ENCODE measurements around the gene MSMB. TPM values are rescaled to one million over a fixed set of nuclear protein-coding genes. Genes with fewer than 3 reads are reported as not detected.
"Not testable (repeated sequence)": the region's sequence is repeated elsewhere in the genome, so short reads cannot be mapped to it uniquely, and the experiment has no call there.

The MSMB gene
- total RNA-seq, 1 experiment from 2014 or later: not detected

DNA sequence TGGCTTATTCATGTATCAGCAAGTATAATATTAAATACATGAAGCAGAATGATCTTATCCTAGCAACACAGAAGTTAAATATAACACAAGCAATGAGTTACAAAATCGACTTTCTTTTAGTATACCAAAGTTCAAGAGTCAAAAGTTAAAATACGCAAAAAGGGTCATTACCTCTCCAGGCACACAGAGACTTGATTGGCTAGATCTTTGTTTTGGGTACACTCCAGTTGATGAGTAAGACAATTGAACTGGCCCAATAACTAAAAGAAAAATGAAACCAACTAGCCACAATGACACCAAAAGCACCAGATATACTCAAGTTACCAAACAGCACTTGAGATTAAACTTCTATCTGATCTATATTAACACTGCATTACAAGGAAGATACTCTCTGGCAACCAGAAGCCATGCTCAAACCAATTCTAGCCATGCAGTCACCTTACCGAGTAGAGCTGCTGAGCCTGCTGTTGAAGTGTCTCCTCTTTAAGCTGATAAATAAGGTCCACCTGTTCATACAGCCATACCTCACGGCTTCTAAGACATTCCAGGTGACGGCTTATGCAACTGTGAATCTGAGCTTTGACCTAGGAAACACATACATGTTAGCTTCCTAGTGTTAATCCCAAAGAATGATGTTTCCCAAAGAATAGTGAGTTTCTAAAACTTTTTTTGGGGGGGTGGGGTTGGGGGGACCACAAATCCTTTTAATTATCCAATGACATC is 31.2 kb downstream of the MSMB start:
- no peak for DNase-seq (ENCODE audit: low spot score)

DNA sequence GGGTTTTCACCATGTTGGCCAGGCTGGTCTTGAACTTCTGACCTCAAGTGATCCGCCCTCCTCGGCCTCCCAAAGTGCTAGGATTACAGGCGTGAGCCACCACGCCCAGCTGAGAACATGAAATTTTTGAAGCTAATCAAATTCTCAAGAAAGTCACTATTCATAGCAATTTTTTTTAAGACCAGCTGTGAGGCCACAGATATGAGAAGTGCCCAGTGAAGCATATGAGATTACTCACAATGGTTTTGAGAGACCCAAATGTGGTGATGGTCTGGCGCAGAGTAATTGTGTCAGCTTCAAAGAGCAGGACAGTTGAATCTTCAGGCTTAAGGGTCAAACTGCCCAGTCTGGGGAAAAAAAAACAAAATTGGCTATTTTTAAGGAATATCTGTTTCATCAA is 31.9 kb downstream of the MSMB start:
- no peak for DNase-seq (ENCODE audit: low spot score)

DNA sequence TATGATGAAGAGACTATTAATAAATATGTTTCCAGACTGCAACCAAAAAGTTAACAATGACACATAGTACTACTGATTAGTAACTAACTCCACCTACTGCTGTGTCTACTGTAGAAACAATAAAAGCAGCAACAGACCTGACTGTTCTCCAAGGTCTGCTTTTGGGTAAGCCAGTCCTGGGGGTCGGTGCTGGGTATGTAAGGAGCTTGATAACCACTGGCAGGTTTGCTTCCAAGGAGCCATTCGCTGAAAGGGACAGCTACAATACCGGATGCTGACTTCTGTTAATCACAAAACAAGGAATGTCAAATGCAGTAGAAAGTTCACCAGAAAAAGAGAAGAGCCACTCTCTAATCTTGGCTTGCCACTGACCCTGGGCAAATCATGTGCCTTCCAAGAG is 33.3 kb downstream of the MSMB start:
- no peak for DNase-seq (ENCODE audit: low spot score)

DNA sequence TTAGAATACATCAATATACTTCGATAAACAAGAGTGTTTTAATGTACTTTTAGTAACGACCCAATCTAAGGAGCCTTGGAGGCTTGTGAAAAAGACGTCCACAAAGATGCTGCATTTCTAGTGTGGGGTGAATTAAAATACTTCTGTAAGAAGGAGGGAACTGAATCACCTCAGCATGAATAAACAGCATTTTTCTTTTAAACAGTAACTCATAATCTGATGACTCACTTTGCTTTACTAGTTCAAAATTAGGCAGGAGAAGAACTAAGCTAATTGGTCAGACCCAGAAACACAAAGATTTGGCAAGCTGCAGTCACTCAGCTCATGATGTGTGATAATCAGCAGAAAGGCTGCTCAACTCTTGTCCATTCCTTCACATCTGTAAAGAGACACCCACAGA is 39.9 kb downstream of the MSMB start:
- no peak for DNase-seq (ENCODE audit: low spot score)

DNA sequence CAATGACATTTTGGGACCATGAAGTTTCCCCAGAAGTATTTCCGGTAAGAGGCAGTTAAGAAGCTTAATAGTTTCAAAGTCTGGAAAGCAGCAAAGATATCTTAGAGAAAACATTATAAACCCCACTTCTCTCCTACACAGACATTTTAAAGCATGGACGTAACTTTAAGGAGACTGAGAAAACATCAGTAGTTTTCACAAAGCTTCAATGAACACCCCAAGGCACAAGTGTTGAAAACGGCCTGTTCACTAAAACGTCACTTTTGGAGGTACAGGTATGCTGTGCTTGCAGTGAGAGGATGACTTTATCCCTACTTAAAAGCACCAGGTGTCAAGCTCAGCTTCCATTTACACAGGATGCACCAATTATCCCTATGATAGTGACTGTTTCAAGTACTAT is 40.7 kb downstream of the MSMB start:
- DNase-seq (ENCODE audit: low spot score): no peak

DNA sequence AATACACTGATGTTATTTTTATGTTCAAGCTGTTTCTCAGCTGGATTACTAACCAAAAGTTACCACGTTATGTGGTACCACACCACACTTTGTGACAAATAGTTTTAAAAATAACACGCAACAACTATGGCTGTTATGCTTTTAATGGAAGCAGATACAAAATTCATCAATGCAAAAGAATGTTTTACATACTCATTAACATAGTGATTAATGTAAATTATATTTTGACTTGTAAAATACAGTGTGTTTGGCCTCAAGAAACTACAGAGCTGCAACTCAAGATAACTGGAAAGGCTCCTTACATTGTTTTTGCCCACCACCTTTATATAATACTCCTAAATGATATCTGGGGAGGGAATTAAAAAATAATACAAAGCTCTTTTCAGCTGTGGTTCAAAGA is 41.1 kb downstream of the MSMB start:
- no peak for DNase-seq (ENCODE audit: low spot score)

DNA sequence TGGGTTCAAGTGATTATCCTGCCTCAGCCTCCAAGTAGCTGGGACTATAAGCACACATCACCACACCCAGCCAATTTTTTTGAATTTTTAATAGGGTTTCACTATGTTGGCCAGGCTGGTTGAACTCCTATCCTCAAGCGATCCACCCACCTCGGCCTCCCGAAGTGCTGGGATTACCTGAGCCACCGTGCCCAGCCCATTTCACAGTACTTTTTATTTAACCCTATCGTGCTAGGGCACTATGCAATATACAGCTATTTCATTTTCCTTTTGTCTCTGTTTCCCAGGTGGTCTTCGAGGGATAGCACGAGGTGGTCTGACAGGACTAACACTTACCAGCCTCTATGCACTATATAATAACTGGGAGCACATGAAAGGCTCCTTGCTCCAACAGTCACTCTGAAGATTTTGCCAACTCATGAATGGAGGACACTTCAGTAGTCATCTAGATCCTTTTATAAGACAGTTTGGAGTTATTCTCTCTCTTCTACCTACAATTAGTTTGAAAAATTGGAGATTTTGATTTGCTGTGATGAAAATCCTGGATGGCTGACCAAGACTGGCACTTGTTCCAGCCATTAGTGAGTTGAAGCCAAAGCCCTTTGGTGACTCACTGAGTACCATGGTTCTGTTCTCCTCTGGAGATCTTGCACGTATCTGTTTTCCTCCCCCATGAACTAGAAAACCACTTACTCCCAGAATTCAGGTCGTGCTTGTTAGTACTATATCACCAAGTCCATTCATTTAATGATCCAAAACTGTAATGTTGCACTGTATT is 43.0 kb downstream of the MSMB start:
- DNase-seq (ENCODE audit: low spot score): no peak

DNA sequence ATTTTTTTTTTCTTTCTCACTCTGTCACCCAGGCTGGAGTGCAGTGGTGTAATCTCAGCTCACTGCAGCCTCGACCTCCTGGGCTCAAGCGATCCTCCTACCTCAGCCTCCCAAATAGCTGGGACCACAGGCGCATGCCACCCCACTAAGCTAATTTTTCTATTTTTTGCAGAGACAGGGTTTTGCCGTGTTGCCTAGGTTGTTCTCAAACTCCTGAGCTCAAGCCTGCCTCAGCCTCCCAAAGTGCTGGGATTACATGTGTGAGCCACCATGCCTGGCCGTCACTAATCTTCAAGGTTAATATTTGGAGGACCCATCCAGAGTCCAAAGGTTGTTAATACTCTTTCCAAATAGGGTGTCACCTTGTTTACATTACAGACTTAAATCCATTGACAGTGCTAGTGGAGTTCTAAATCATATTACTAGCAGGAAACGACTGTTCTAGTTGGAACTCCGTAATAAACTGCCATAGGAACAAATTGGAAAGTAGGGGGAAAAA is 43.8 kb downstream of the MSMB start:
- DNase-seq (ENCODE audit: low spot score): not testable (repeated sequence)

DNA sequence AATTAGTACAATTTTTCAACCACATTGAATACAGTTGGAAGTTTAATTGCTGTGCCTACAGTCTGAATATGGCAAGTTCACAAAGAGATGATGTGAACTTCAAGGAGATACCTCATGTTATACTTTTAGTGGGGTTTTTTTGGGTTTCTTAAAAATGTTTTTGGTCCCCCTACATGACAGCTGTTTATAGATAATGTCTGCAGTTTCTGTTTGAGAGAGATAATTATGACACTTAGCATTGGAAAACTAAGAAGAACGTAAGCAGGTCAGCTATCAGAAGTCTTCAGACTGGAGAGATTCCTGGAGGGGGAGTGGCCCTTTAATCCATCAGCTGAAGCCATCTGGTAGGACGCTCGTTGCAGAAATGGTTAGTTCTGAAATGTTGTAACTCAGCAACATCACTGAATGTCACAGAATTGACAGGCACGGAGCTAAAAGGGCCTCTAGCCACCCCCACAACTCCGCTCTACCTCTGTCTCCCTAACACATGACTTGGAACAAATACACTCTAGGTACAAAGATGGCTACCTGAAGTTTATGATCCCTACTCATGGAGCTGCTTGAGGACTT is 44.8 kb downstream of the MSMB start:
- DNase-seq (ENCODE audit: low spot score): no peak

DNA sequence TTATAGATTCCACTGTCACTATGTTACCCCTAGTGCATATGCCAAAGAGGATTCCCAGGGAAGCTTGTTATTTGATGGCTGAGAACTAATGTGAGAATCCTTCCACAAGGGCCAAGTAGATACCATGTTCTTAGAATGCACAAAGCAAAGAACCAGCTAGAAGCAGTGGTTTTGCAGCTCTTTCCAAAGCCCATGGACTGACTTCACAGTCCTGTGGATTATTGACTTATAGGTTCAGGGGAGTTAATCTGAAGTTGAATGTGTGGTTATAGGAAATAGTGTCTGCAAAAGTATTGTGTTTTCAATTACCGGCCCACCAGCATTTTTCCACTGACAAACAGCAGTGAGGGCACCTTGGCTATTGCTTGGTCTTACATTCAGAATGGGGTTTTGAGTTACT is 45.5 kb downstream of the MSMB start:
- no peak for DNase-seq (ENCODE audit: low spot score)

DNA sequence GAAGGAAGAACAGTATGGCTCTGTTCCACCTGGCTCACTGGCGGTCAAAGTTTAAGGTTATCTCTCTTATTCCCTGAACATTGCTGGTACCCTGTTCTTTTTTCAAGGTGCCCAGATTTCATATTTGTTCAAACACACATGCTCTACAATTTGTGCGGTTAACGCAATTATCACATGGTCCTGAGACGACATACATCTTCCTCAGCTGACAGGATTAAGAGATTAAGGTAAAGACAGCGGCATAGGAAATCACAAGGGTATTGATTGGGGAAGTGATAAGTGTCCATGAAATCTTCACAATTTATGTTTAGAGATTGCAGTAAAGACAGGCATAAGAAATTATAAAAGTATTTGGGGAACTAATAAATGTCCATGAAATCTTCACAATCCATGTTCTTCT is 46.1 kb downstream of the MSMB start:
- not testable (repeated sequence) for DNase-seq (ENCODE audit: low spot score)

DNA sequence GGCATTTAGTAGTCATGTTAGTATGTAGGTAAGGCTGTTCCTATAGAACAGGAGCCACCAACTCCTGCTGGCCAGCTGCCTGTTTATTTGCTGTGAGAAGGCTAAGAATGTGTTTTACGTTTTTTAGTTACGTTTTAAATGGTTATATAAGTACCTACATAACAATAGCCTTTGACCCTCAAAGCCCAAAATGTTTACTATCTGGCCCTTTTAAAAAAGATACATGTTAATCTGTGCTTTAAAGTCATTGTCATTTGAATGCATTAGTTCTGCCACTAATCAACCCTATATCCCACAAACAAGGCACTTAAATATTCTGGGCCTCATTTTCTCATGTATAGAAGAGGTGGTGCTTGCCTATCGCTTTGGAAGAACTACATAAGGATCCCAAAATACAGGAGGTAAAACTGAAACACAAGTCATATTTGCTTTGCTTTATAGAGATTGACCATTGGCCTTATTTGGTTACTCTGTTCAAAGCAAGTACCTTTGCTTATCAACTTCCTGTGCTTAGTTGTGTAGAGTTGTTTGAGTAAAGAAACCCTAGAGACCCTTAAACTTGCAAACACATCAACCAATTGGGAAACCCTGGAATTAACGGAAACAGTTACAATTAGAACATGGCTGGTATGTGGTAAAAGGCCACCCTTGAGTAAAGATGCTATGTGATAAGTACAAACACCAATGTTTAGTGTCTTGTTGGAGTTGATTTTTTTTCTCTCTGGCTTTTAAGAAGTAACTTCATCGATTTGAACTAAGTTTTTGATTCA is 47.9 kb downstream of the MSMB start:
- no peak for DNase-seq (ENCODE audit: low spot score)

DNA sequence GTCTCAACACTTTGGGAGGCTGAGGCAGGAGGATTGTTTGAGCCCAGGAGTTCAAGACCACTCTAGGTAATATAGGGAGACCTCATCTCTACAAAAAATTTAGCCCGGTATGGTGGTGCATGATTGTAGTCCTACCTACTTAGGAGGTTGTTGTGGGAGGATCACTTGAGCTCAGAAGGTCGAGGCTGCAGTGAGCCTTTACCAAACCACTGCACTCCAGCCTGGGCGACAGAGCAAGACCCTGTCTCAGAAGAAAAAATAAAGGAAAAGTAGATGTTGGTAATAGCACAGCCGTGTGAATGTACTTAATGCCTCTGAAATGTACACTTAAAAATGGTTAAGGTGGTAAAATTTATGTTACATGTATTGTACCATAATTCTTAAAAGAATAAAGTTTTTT is 48.5 kb downstream of the MSMB start:
- DNase-seq (ENCODE audit: low spot score): no peak

DNA sequence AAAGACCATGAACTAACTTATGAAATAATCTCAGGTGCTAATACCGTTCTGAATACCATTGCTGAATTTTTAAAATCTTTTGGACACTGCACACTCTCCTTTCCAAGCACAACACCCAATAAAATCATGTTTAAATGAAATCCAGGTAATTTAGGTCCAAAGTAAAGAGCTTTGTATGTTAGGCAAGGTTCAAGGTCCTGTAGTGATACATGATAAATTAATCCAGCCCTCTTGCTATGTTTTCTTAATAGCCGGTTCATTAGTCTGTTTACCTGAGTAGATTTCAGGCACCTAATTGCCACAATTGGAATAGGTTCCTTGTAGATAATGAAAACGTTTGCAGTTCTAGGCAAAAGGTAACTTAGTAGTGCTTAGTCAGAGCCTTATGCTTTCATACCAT is 60.5 kb downstream of the MSMB start:
- not testable (repeated sequence) for DNase-seq (ENCODE audit: low spot score)

DNA sequence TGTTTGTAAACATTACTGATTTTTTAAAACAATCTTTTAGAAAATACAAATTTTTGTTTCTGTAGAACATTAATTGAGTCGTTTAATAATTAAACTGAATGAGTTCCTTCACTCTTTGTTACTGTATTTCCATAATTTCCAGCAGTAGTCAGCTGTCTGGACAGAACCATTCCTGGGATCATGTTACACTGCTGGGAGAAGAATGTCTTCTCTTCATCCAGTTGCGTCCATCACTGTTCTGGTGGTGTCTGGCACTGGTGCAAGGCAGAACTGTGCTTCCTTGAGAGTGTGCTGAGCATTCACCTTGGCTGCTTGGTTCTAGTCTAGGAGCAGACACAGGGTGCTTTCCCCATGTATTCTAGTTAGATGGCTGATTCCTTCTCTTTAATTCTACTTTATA is 61.6 kb downstream of the MSMB start:
- DNase-seq (ENCODE audit: low spot score): not testable (repeated sequence)

DNA sequence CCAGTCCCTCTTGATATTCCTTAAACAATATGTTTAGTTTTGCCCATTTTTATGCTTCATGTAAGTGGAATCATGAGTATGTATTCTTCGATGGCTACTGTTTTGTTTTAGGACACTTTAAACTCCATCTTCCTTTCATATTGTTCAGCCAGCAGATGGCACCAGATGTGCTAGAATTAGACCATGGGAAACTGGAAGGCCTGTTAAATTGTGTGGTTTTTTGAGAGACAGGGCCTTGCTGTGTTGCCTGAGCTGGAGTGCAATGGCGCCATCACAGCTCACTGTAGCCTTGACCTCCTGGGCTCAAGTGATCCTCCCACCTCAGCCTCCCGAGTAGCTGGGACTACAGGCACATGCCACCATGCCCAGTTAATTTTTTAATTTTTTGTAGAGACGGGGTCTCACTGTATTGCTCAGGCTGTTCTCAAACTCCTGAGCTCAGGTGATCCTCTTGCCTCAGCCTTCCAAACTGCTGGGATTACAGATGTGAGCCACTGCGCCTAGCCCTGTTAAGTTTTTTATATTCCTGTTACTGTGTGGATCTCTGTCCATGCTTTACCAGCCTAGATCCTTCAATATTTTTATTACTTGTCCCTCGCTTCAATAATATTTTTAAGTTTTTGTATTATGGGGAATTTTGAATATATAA is 62.4 kb downstream of the MSMB start:
- DNase-seq (ENCODE audit: low spot score): peak; percentile 58

Small RNA genes lying within 50 kb of the gene (small RNA-seq; reads per million reads assigned to genes)
- not detected for gene SNORA74C-1

Other genes starting within 250 kb of the MSMB start
- 11.1 and 11.8 TPM in 2 replicates for gene AGAP4, start 198.8 kb downstream of the MSMB start, total RNA-seq (2014; rRNA removed; shearing (Covaris generic))
- gene TIMM23, start 73.8 kb downstream of the MSMB start, total RNA-seq (2014; rRNA removed; shearing (Covaris generic)): 89.0 and 90.5 TPM in 2 replicates
- 41.0 and 51.7 TPM in 2 replicates for gene NCOA4, start 15.6 kb downstream of the MSMB start, total RNA-seq (2014; rRNA removed; shearing (Covaris generic))
- gene ANTXRL, start 240.7 kb upstream of the MSMB start, total RNA-seq (2014; rRNA removed; shearing (Covaris generic)): not detected in 2 replicates

Measured in HT-29 (cell line).